ENCODE results near the gene ATAD1.
"Not testable (repeated sequence)": the region's sequence is repeated elsewhere in the genome, so short reads cannot be mapped to it uniquely, and the experiment has no call there.

ATAD1 gene

GRCh38 chr10:87801813-87802435, 16.1 kb downstream of the ATAD1 start:
- not testable (repeated sequence) for DNase-seq (ENCODE audit: low read depth)

- no peak for DNase-seq (ENCODE audit: low read depth)
Observed at GRCh38 chr10:87799860-87800259, 18.2 kb downstream of the ATAD1 start.

DNA sequence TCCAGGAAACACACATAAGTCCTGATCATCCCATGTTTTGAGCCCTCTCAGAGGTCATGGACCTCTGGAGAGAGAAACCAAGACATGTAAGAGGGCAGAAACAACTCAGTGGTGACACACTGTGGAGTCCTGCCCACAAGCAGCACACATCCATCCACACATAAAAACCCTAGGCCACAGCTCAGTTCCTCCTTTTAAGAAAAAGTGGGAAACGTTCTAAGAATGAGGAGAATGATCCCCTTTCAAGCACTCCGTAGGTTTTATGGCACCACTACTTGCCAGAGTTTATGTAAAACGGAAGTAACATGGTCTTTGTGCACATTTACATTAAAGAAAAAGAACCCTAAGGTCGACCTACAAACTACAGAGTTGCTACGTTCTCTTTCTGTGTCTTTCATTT, 19.9 kb downstream of the ATAD1 start:
- no peak for DNase-seq (ENCODE audit: low read depth)

DNA sequence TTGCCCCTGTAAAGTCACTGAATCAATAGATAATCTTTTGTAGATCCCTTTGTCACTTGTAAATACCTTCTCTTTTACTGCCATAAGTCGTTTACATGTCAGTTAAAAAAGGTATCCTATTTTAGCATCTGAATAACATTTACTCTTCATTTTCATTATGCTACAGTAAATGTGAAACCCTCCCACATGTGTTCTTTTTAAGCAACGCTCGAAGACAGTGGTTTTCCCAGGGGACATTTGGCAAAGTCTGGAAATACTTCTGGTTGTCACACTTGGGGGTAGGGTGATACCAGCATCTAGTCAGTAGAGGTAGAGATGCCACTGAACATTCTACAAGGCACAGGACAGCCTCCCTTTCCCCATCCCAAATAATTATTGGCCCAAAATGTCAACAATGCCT, 23.7 kb downstream of the ATAD1 start:
- no peak for DNase-seq (ENCODE audit: low read depth)

DNA sequence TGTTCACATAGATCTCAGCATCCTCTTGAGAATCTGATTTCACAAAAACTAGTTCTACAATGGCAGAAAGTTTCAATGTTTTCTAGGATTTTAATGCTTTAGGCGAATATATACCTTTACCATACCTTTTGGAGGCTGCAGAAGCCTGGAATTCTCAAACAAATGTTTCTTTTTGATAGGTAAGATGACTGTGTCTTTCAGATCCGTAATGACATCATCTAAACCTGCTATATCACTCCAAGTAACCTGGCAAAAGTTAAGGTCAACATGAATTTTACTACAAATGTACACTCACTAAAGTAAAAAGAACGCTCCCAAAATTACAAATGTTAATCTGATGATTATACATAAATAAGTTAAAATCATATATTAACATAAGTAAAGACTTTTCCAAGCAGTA, 27.8 kb downstream of the ATAD1 start:
- no peak for DNase-seq (ENCODE audit: low read depth)

DNA sequence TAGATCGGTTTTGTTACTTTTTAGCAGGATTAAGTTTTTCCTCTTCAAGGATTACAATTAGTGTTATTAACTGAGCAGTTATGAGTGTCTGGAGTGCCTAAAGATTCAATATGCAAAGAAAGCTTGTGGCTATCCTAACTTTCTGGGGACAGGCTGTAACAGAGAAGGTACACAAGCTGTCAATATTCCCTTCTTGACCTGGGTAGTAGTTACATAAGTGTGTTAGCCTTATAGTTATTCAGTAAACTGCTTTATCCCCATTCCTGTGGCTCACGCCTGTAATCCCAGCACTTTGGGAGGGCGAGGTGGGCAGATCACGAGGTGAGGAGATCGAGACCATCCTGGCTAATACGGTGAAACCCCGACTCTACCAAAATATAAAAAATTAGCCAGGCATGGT, 31.6 kb downstream of the ATAD1 start:
- no peak for DNase-seq (ENCODE audit: low read depth)

DNA sequence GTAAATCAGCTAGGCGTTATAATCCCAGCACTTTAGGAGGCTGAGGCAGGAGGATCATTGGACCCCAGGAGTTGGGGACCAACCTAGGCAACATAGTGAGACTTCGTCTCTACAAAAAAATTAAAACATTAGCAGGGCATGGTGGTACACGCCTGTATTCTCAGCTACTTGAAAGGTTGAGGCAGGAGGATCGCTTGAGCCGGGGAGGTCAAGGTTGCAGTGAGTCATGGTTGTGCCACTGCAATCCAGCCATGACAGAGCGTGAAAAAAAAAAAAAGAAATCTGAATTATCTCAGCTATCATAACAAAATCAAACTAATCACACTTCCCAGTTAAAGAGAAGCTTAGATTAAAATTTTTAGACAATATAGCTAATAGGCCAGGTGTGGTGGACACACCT, 35.3 kb downstream of the ATAD1 start:
- DNase-seq (ENCODE audit: low read depth) = no peak

- no peak for DNase-seq (ENCODE audit: low read depth)
Observed at GRCh38 chr10:87781545-87781944, 36.5 kb downstream of the ATAD1 start.

- no peak for DNase-seq (ENCODE audit: low read depth)
Observed at GRCh38 chr10:87776328-87776727, 41.7 kb downstream of the ATAD1 start.

DNA sequence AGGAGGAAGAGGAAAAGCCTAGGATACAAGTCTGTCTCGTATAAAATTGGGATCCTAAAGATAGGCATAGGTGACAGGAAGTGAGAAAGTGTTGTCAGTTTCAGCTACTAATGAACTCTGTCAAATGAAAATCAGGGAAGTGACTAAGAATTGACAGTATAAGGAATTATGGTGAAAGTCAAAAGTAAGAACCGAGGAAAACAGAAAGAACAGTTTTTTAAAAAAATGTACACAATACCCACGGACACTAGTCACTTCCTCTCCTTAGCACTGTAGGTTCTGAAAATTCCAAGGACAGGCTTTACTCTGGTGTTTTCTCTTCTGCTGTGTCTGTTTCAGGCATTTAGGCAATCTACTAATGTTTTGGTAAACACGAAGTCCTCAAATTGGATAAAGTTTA, 42.3 kb downstream of the ATAD1 start:
- no peak for DNase-seq (ENCODE audit: low read depth)

DNA sequence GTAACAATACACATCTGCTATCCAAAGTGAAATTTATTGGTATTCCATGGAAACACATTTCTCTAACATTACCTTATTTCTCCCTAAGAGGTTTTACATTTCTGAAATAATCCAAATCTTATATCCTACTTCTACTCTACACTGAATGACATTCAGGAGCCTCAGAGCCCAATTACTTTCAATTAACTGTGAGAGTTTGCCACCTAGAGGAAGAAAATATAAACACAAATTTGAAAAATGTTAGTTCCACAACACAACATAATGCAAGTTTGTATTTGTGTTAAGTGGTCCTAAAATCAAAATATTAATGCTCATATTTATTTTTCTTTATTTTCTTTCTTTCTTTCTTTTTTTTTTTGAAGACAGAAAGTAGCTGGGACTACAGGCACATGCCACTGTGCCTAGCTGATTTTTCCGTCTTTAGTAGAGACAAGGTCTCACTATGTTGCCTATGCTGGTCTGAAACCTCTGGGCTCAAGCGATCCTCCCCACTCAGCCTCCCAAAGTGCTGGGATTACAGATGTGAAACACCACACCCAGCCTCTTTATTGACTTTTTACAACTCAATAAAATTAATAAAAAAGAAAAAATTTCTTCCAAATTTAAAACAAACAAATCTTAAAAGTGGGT, 46.0 kb downstream of the ATAD1 start:
- no peak for DNase-seq (ENCODE audit: low read depth)

DNA sequence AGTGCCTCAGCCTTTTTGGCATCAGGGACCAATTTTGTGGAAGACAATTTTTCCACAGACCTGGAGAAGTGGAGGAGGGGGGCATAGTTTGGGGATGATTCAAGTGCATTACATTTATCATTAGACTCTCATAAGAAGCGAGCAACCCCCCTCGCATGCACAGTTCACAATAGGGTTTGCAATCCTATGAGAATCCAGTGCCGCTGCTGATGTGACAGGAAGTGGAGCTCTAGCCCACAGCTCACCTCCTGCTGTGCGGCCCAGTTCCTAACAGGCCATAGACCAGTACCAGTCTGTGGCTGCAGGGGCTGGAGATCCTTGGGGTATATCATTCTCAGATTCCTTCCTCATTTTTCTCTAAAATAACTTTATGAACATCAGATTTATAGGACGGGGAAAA, 50.8 kb downstream of the ATAD1 start:
- no peak for DNase-seq (ENCODE audit: low read depth)

DNA sequence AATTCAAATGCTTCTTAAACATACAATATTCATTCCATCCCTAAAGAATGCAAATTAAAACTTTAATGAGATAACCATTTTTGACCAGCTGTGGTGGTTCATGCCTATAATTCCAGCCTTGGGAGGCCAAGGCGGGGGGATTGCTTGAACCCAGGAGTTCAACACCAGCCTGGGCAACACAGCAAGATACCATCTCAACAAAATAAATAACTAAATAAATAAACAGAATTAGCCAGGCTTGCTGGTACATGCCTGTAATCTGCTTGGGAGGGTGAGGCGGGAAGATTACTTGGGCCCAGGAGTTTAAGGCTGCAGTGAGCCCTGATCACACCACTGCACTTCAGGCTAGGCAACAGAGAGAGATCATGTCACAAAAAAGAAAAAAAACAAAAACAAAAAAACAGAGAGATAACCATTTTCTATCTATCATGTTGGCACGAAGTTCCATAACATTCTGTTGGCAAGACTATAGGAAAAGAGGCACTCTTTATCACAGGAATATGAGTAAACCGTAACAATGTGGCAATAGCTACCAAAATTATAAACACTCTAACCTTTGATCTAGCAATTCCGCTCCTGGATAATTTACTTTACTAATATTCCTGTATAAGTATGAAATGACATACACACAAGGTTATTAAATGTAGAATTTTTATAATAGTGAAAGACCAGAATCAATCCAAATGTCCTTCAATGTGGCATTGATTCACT, 52.2 kb downstream of the ATAD1 start:
- no peak for DNase-seq (ENCODE audit: low read depth)

DNA sequence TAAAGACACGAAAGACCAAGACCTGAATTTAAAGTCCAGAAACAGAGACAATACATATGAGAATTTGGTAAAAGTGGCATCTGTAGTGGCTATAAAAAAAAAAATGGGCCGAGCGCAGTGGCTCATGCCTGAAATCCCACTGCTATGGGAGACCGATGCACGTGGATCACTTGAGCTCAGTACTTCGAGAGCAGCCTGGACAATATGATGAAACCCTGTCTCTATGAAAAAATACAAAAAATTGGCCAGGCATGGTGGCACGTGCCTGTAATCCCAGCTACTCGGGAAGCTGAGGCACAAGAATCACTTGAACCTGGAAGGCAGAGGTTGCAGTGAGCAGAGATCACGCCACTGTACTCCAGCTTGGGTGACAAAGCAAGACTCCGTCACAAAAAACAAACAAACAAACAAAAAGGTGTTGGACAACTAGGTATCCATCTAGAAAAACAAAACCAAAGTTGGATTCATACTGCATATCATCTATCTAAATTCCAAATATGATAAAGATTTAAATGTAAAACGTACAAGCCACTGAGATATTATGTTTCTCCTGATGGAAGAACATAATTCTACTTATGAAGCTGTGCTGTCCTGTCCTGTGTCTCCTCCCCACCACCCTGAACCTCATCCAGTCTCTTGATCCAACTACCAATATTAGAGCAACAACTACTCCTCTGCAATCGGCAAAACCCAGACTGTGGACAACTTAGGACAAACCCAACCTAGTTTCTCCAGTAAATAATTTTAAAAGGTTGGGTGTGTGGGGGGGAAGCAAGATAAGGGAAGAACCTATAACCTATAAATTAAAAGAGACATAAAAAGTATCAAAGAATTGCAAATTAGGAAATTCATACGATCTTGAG, 53.7 kb downstream of the ATAD1 start:
- no peak for DNase-seq (ENCODE audit: low read depth)

GRCh38 chr10:87763086-87763861, 54.8 kb downstream of the ATAD1 start:
- DNase-seq (ENCODE audit: low read depth) = no peak

DNA sequence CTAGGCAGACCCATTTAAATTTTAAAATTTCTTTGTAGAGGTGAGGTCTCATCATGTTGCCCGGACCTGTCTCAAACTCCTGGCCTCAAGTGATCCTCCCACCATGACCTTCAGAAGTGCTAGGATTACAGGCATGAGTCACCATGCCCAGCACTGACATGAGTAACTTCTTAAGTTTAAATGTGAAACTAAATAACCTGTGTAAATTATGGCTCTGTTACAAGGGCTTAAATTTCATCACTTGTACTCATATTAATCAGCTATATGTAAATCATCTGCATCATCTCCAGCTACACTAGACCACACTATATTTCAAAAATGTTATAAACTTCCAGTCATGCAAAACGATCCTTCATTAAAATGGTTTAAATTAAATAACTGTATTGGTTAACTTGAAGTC, 56.1 kb downstream of the ATAD1 start:
- no peak for DNase-seq (ENCODE audit: low read depth)

- DNase-seq (ENCODE audit: low read depth) = no peak
Observed at GRCh38 chr10:87761153-87761552, 56.9 kb downstream of the ATAD1 start.

- no peak for DNase-seq (ENCODE audit: low read depth)
Observed at GRCh38 chr10:87760195-87760905, 57.7 kb downstream of the ATAD1 start.

DNA sequence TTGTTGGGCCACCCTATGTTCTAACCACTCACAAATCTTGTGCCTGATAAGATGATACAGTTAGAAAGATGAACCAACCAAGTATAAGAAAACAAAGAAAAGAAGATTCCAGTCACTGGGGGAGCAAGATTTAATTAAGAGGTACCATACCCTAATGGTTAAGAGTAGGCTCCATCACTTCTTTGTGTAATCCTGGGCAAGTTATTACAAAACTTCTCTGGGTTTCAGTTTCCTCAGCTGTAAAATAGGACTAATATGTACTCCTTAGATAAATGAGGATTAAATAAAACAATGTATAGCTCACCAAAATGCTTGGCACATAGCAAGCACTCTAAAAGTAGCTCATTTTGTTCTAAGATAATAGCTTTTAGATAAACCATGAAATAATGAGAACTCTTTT, 58.5 kb downstream of the ATAD1 start:
- DNase-seq (ENCODE audit: low read depth) = no peak

DNA sequence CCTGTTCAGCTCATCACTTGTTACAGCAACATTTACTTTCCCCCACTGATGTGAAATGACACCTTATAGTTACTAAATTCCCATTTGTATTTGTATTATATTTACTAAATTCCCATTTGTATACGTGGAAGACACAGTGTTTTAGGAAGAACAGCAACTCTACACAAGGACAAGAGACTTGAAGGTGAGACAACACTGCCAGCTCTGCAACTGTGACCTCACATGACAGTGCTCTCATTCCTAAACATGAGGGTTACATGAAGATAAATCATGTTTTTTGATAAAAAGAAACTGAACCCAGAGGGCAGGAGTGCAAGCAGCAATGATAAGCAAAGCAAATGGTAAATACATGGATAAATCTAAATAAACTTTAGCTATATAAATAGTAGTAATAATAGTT, 60.3 kb downstream of the ATAD1 start:
- no peak for DNase-seq (ENCODE audit: low read depth)
